H9 (cell line): ENCODE results near the gene ACVR1C. TPM values are rescaled to one million over a fixed set of nuclear protein-coding genes. Genes with fewer than 3 reads are reported as not detected.

ENCODE experiments used
- DNase-seq: peaks from one replicate; pipeline ENCODE4 v3.0.0-alpha.2; 2017
- H2AFZ ChIP-seq: one replicate; pipeline ENCODE4 v1.6.1; 2013; ENCODE audit warnings: mild to moderate bottlenecking, low read length, control low read depth, moderate library complexity
- H2AK5ac ChIP-seq: 2 replicates; pipeline ENCODE4 v1.6.1; 2013; ENCODE audit warnings: low read length, control low read depth, mixed read lengths; ENCODE audit not compliant: insufficient read length
- H2BK120ac ChIP-seq: one replicate; pipeline ENCODE4 v1.6.1; 2013; ENCODE audit warnings: low read depth, mild to moderate bottlenecking, low read length, control low read depth, inconsistent platforms; ENCODE audit not compliant: poor library complexity, severe bottlenecking
- H2BK12ac ChIP-seq: 2 replicates; pipeline ENCODE4 v1.6.1; 2013; ENCODE audit warnings: low read length, control low read depth, mixed read lengths, low read depth; ENCODE audit not compliant: insufficient read length
- H2BK15ac ChIP-seq: 2 replicates; pipeline ENCODE4 v1.6.1; 2013; ENCODE audit warnings: low read depth, low read length, control low read depth
- H2BK20ac ChIP-seq: one replicate; pipeline ENCODE4 v1.6.1; 2013; ENCODE audit warnings: low read depth, mild to moderate bottlenecking, low read length, control low read depth, inconsistent platforms; ENCODE audit not compliant: poor library complexity, severe bottlenecking
- H2BK5ac ChIP-seq: 2 replicates; pipeline ENCODE4 v1.6.1; 2013; ENCODE audit warnings: low read length, control low read depth, mixed read lengths; ENCODE audit not compliant: insufficient read length
- H3K14ac ChIP-seq: 2 replicates; pipeline ENCODE4 v1.6.1; 2013; ENCODE audit warnings: low read length, control low read depth; ENCODE audit not compliant: insufficient read depth
- H3K18ac ChIP-seq: 2 replicates; pipeline ENCODE4 v1.6.1; 2013; ENCODE audit warnings: low read depth, mild to moderate bottlenecking, mixed read lengths, low read length, control low read depth; ENCODE audit not compliant: insufficient read length
- H3K23ac ChIP-seq: 2 replicates; pipeline ENCODE4 v1.6.1; 2013; ENCODE audit warnings: low read length, control low read depth, mixed read lengths, low read depth; ENCODE audit not compliant: insufficient read length
- H3K23me2 ChIP-seq: 2 replicates; pipeline ENCODE4 v1.6.1; 2013; ENCODE audit warnings: low read depth, mild to moderate bottlenecking, mixed read lengths, low read length, control low read depth; ENCODE audit not compliant: insufficient read length, poor library complexity, severe bottlenecking
- H3K27ac ChIP-seq: 2 replicates; pipeline ENCODE4 v1.5.1; 2013; ENCODE audit warnings: low read length, control low read depth, mixed read lengths, low read depth; ENCODE audit not compliant: insufficient read length
- H3K27me3 ChIP-seq: 2 replicates; pipeline ENCODE4 v1.6.1; 2013; ENCODE audit warnings: low read length, control low read depth, inconsistent platforms; ENCODE audit not compliant: insufficient read depth
- H3K4ac ChIP-seq: 2 replicates; pipeline ENCODE4 v1.6.1; 2013; ENCODE audit warnings: low read depth, mild to moderate bottlenecking, control low read depth, inconsistent platforms, low read length, moderate library complexity
- H3K4me1 ChIP-seq: 2 replicates; pipeline ENCODE4 v1.6.1; 2013; ENCODE audit warnings: low read length, control low read depth, inconsistent platforms; ENCODE audit not compliant: insufficient read depth
- H3K4me2 ChIP-seq: 2 replicates; pipeline ENCODE4 v1.6.1; 2013; ENCODE audit warnings: low read length, control low read depth, mixed read lengths; ENCODE audit not compliant: insufficient read length, insufficient read depth
- H3K56ac ChIP-seq: 2 replicates; pipeline ENCODE4 v1.6.1; 2013; ENCODE audit warnings: low read depth, mild to moderate bottlenecking, mixed read lengths, low read length, control low read depth; ENCODE audit not compliant: insufficient read length
- H3K79me1 ChIP-seq: 2 replicates; pipeline ENCODE4 v1.6.1; 2013; ENCODE audit warnings: low read depth, mild to moderate bottlenecking, moderate library complexity, low read length, control low read depth, inconsistent platforms; ENCODE audit not compliant: insufficient read depth, poor library complexity, severe bottlenecking
- H3K79me2 ChIP-seq: 2 replicates; pipeline ENCODE4 v1.6.1; 2013; ENCODE audit warnings: low read length, control low read depth, inconsistent platforms; ENCODE audit not compliant: insufficient read depth
- H3K9ac ChIP-seq: 2 replicates; pipeline ENCODE4 v1.6.1; 2013; ENCODE audit warnings: low read length, control low read depth, mixed read lengths; ENCODE audit not compliant: insufficient read length; ENCODE audit errors: extremely low read depth
- H3K9me3 ChIP-seq: one replicate; pipeline ENCODE4 v1.6.1; 2013; ENCODE audit warnings: low read depth, low read length, inconsistent platforms; ENCODE audit not compliant: control insufficient read depth
- H3T11ph ChIP-seq: one replicate; pipeline ENCODE4 v1.6.1; 2013; ENCODE audit warnings: mild to moderate bottlenecking, low read length, control low read depth, inconsistent platforms
- H4K20me1 ChIP-seq: one replicate; pipeline ENCODE4 v1.6.1; 2013; ENCODE audit not compliant: control insufficient read depth, insufficient read length, insufficient read depth
- H4K5ac ChIP-seq: 2 replicates; pipeline ENCODE4 v1.6.1; 2013; ENCODE audit warnings: low read depth, mild to moderate bottlenecking, mixed read lengths, low read length, control low read depth; ENCODE audit not compliant: insufficient read length
- H4K8ac ChIP-seq: replicated peaks from 2 replicates; pipeline ENCODE4 v1.6.1; 2013; ENCODE audit warnings: low read length, control low read depth, mixed read lengths, low read depth; ENCODE audit not compliant: insufficient read length
- H4K91ac ChIP-seq: 2 replicates; pipeline ENCODE4 v1.6.1; 2013; ENCODE audit warnings: low read depth, mild to moderate bottlenecking, moderate library complexity, mixed read lengths, low read length, control low read depth; ENCODE audit not compliant: insufficient read length
- H3K27ac Mint-ChIP-seq, 3 experiments: 2 replicates in 2 of 3; 3 replicates in 1 of 3; pipeline ENCODE4 v1.8.0; 2020 to 2021; ENCODE audit warnings: mixed read lengths in 3 of 3, mild to moderate bottlenecking in 1 of 3, moderate library complexity in 1 of 3
- H3K27me3 Mint-ChIP-seq: 2 replicates; pipeline ENCODE4 v1.8.0; 2021; ENCODE audit warnings: low read depth, mild to moderate bottlenecking, moderate library complexity, mixed read lengths
- H3K36me3 Mint-ChIP-seq, 3 experiments: 2 replicates in 2 of 3; 3 replicates in 1 of 3; pipeline ENCODE4 v1.8.0; 2020 to 2021; ENCODE audit warnings: low read depth in 3 of 3, mixed read lengths in 3 of 3; ENCODE audit not compliant: insufficient read depth in 1 of 3
- H3K4me1 Mint-ChIP-seq, 2 experiments: 2 replicates each; pipeline ENCODE4 v1.8.0; 2020; ENCODE audit warnings: mixed read lengths in 2 of 2
- H3K4me3 Mint-ChIP-seq, 2 experiments: 2 replicates in 1 of 2; 3 replicates in 1 of 2; pipeline ENCODE4 v1.8.0; 2020 to 2021; ENCODE audit warnings: mild to moderate bottlenecking in 2 of 2, mixed read lengths in 2 of 2, moderate library complexity in 1 of 2
- H3K9me3 Mint-ChIP-seq, 2 experiments: 2 replicates in 1 of 2; 3 replicates in 1 of 2; pipeline ENCODE4 v1.8.0; 2020; ENCODE audit warnings: mild to moderate bottlenecking in 2 of 2, mixed read lengths in 2 of 2, moderate library complexity in 1 of 2
- WGBS: extraction: QIAGEN DNeasy Blood & Tissue Kit; methylation state at CpG from one replicate; pipeline ENCODE4 v1.1.7; 2013; ENCODE audit warnings: missing lambda C conversion rate, low lambda C conversion rate, mixed read lengths; ENCODE audit not compliant: insufficient read length; ENCODE audit errors: extremely low coverage; 5-methylcytosine and 5-hydroxymethylcytosine counted together
- total RNA-seq: library from RNA; stranded (reverse); gene quantifications from 2 replicates; pipeline ENCODE4 v1.2.1, GENCODE V29; 2021
- TF ChIP-seq, protein P1 (sequence below): fragments of 200-600 bp; sonication (generic); conservative IDR thresholded peaks from 3 replicates; pipeline ENCODE4 v1.8.0; 2021; ENCODE audit warnings: antibody characterized with exemption, mild to moderate bottlenecking

ACVR1C gene
- total RNA-seq, 1 experiment from 2014 or later, result 0.81 TPM

DNA sequence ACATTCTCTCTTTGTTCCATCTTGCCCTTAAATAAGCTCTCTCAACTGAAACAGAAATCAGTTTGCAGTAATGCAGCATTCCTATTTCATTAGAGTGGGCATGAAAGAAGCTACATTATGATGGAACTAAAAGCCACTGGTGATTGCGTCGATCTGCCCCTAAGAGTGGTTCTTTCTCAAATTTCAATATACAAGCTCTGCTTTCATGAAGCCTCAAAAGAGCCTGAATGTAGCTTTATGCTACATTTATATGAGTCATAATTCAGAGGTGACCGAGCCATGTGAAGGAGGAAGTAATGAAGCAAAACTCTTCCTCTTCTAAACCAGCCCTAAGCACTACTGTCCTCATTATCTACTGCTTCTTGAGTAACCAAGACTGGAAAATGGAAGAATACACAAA is 120.0 kb downstream of the ACVR1C start:
- Histone ChIP-seq H2AK5ac (no peak overlapping the region), H3K4me2 (no peak overlapping the region), H3T11ph (no peak overlapping the region), H2BK120ac (no peak overlapping the region), H3K27ac (no peak overlapping the region), H4K91ac (no peak overlapping the region), H2AFZ (no peak overlapping the region), H2BK5ac (no peak overlapping the region), H2BK20ac (no peak overlapping the region), H2BK15ac (no peak overlapping the region), H3K79me2 (no peaks in the 10 kb centered on the region), H3K14ac (no peak overlapping the region), H3K56ac (no peak overlapping the region), H2BK12ac (no peak overlapping the region), H3K18ac (no peak overlapping the region), H4K8ac (no peak overlapping the region), H3K23ac (no peak overlapping the region), H4K5ac (no peak overlapping the region), H3K9me3 (no peaks in the 10 kb centered on the region), H3K4ac (no peak overlapping the region), H3K23me2 (no peaks in the 10 kb centered on the region), H3K9ac (no peak overlapping the region), H3K27me3 (no peaks in the 10 kb centered on the region), H3K79me1 (no peaks in the 10 kb centered on the region), H3K4me1 (no peaks in the 10 kb centered on the region), H4K20me1 (no peaks in the 10 kb centered on the region)
- peaks cover 7% of the 10 kb centered on the region in 2 experiments; a peak in 3 of 4 replicates for H3K4me1 Mint-ChIP-seq
- no peak for DNase-seq
- TF ChIP-seq, protein P1, sequence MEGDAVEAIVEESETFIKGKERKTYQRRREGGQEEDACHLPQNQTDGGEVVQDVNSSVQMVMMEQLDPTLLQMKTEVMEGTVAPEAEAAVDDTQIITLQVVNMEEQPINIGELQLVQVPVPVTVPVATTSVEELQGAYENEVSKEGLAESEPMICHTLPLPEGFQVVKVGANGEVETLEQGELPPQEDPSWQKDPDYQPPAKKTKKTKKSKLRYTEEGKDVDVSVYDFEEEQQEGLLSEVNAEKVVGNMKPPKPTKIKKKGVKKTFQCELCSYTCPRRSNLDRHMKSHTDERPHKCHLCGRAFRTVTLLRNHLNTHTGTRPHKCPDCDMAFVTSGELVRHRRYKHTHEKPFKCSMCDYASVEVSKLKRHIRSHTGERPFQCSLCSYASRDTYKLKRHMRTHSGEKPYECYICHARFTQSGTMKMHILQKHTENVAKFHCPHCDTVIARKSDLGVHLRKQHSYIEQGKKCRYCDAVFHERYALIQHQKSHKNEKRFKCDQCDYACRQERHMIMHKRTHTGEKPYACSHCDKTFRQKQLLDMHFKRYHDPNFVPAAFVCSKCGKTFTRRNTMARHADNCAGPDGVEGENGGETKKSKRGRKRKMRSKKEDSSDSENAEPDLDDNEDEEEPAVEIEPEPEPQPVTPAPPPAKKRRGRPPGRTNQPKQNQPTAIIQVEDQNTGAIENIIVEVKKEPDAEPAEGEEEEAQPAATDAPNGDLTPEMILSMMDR, result no peak
- H3K27me3 Mint-ChIP-seq, result peaks cover 1% of the 10 kb centered on the region; the same call in 1 of the 2 replicates
- H3K27ac Mint-ChIP-seq, result no peak overlapping the region
- peaks cover 0 to 9% of the 10 kb centered on the region in 2 experiments; a peak in 3 of 5 replicates for H3K9me3 Mint-ChIP-seq
- WGBS, result no CpG with 5 or more reads among the region's 3 CpGs
- no peak overlapping the region for H3K4me3 Mint-ChIP-seq
- peaks cover 0 to 12% (median 0%) of the 10 kb centered on the region in 3 experiments; a peak in 2 of 7 replicates for H3K36me3 Mint-ChIP-seq
